Neutrophil (primary cell): ENCODE results near the gene SCN9A.

Experiments used
- H3K27ac ChIP-seq: fragments of 200-600 bp; sonication (generic); 2 replicates; pipeline ENCODE4 v1.5.1; 2016; ENCODE audit warnings: mild to moderate bottlenecking, moderate library complexity
- H3K27me3 ChIP-seq: fragments of 200-600 bp; sonication (generic); 2 replicates; pipeline ENCODE4 v1.6.0; 2016; ENCODE audit warnings: mild to moderate bottlenecking
- H3K36me3 ChIP-seq: fragments of 200-600 bp; sonication (generic); 2 replicates; pipeline ENCODE4 v1.5.1; 2017
- H3K4me1 ChIP-seq, 2 experiments: fragments of 200-600 bp in 1 of 2; sonication (generic) in 1 of 2; 1 replicate in 1 of 2; 2 replicates in 1 of 2; pipeline versions ENCODE4 v1.5.1 to v1.6.1; 2013 to 2016; ENCODE audit warnings: low read depth in 1 of 2, low read length in 1 of 2, mild to moderate bottlenecking in 1 of 2, moderate library complexity in 1 of 2; ENCODE audit not compliant: control insufficient read depth in 1 of 2, insufficient read depth in 1 of 2
- H3K4me3 ChIP-seq, 2 experiments: fragments of 200-600 bp in 1 of 2; sonication (generic) in 1 of 2; 1 replicate in 1 of 2; 2 replicates in 1 of 2; pipeline ENCODE4 v1.5.1; 2013 to 2016; ENCODE audit warnings: low read depth in 1 of 2, low read length in 1 of 2, mild to moderate bottlenecking in 1 of 2, moderate library complexity in 1 of 2
- H3K9me3 ChIP-seq: fragments of 200-600 bp; sonication (generic); 2 replicates; pipeline ENCODE4 v1.5.1; 2016
- CTCF ChIP-seq: fragments of 200-600 bp; sonication (generic); IDR thresholded peaks from 2 replicates; pipeline ENCODE4 v1.5.1; 2016; ENCODE audit warnings: antibody characterized with exemption

SCN9A gene

GRCh38 chr2:166332106-166332505 lies 43.6 kb downstream of the SCN9A start:
- H3K27me3 ChIP-seq: no peaks in the 10 kb centered on the region
- no peak overlapping the region for H3K27ac ChIP-seq
- no peak overlapping the region for H3K4me3 ChIP-seq
- H3K9me3 ChIP-seq: no peaks in the 10 kb centered on the region
- TF ChIP-seq CTCF: no peak
- no peaks in the 10 kb centered on the region for H3K4me1 ChIP-seq
- no peaks in the 10 kb centered on the region for H3K36me3 ChIP-seq

DNA sequence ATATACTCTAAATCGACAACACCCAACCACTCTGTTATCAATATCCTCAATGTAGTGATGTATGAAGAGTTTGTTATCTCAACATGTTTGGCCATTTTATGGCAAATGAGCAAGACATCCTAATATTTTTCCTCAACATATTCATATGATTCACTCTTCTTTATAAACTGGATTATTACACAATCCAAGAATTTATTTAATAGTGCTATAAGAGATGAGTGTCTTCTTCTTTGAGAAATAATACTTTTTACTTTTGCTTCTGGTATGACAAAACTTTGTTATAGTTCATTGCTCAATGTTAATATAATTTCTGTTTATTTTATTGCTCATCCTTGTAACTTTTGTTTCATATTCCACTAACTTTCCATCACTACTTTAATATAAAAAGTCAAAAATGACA lies 44.3 kb downstream of the SCN9A start:
- Histone ChIP-seq H3K4me3 (no peak overlapping the region), H3K9me3 (no peaks in the 10 kb centered on the region), H3K27ac (no peak overlapping the region), H3K4me1 (no peaks in the 10 kb centered on the region), H3K36me3 (no peaks in the 10 kb centered on the region), H3K27me3 (no peaks in the 10 kb centered on the region)
- TF ChIP-seq CTCF: no peak

DNA sequence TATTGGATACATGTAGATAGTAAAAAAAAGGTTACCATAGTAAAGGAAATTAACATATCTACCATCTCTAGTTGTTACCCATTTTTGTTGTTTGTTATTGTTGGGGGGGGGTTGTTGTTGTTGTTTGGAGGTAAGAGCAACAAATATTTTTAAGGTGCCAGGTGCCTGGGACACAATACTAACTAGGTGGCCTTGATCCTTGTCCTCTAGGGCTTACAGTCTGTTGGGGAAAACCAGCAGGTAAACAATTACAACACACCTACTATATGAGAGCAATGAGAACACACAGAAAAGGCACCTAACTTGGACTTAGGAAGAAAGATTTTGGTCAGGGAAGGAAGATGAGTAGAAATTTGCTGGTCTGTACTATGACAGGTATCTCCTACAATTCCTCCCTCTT lies 46.3 kb downstream of the SCN9A start:
- H3K36me3 ChIP-seq: no peaks in the 10 kb centered on the region
- H3K27ac ChIP-seq: no peak overlapping the region
- no peaks in the 10 kb centered on the region for H3K4me1 ChIP-seq
- no peak for TF ChIP-seq CTCF
- H3K9me3 ChIP-seq: no peaks in the 10 kb centered on the region
- no peaks in the 10 kb centered on the region for H3K27me3 ChIP-seq
- H3K4me3 ChIP-seq: no peak overlapping the region

- Histone ChIP-seq H3K4me1 (no peaks in the 10 kb centered on the region), H3K27ac (no peak overlapping the region), H3K9me3 (no peaks in the 10 kb centered on the region), H3K27me3 (no peaks in the 10 kb centered on the region), H3K4me3 (no peak overlapping the region), H3K36me3 (no peaks in the 10 kb centered on the region)
- TF ChIP-seq CTCF: no peak
Observed at GRCh38 chr2:166328147-166328546, 47.6 kb downstream of the SCN9A start.

- no peak overlapping the region for H3K27ac ChIP-seq
- no peaks in the 10 kb centered on the region for H3K4me1 ChIP-seq
- H3K36me3 ChIP-seq: no peaks in the 10 kb centered on the region
- H3K9me3 ChIP-seq: no peaks in the 10 kb centered on the region
- H3K4me3 ChIP-seq: no peak overlapping the region
- TF ChIP-seq CTCF: no peak
- H3K27me3 ChIP-seq: no peaks in the 10 kb centered on the region
Observed at GRCh38 chr2:166321076-166321475, 54.7 kb downstream of the SCN9A start.
